Measurements from ENCODE around the gene RAB8A. TPM values are rescaled to one million over a fixed set of nuclear protein-coding genes. Genes with fewer than 3 reads are reported as not detected.
A peak's percentile ranks its signal among the peaks of the same experiment; 100 is the strongest.

RAB8A gene
- total RNA-seq: 107 TPM

GRCh38 chr19:16111160-16111908 lies at the start of gene RAB8A:
RAB8A (plus strand) TSS chr19:16111889; CDS start chr19:16111902, 13 bp downstream.
- Histone ChIP-seq H3K27me3 (ENCODE audit: insufficient read depth, low read length) (no peaks in the 10 kb centered on the region), H3K4me1 (ENCODE audit: insufficient read depth, low read length) (peaks cover 53% of the 10 kb centered on the region), H3K4me3 (ENCODE audit: low read length) (peak within 1 kb of the TSS; percentile 99), H3K9me3 (ENCODE audit: low read depth, low read length) (no peaks in the 10 kb centered on the region)

- no peaks in the 10 kb centered on the region for H3K27me3 ChIP-seq (ENCODE audit: insufficient read depth, low read length)
- H3K9me3 ChIP-seq (ENCODE audit: low read depth, low read length): no peaks in the 10 kb centered on the region
- peaks cover 6% of the 10 kb centered on the region for H3K4me1 ChIP-seq (ENCODE audit: insufficient read depth, low read length)
- no peak overlapping the region for H3K4me3 ChIP-seq (ENCODE audit: low read length)
Measured at GRCh38 chr19:16061943-16062342, 49.7 kb upstream of the RAB8A start.

- no peak overlapping the region for H3K4me3 ChIP-seq (ENCODE audit: low read length)
- H3K27me3 ChIP-seq (ENCODE audit: insufficient read depth, low read length): no peaks in the 10 kb centered on the region
Measured at GRCh38 chr19:16062789-16063188, 48.9 kb upstream of the RAB8A start.

GRCh38 chr19:16064209-16064889 lies 47.3 kb upstream of the RAB8A start:
- Histone ChIP-seq H3K27me3 (ENCODE audit: insufficient read depth, low read length) (no peaks in the 10 kb centered on the region), H3K4me1 (ENCODE audit: insufficient read depth, low read length) (peaks cover 6% of the 10 kb centered on the region), H3K4me3 (ENCODE audit: low read length) (no peak overlapping the region), H3K9me3 (ENCODE audit: low read depth, low read length) (no peaks in the 10 kb centered on the region)

More at GRCh38 chr19:16062789-16063188, 48.9 kb upstream of the RAB8A start:
- peaks cover 6% of the 10 kb centered on the region for H3K4me1 ChIP-seq (ENCODE audit: insufficient read depth, low read length)
- no peaks in the 10 kb centered on the region for H3K9me3 ChIP-seq (ENCODE audit: low read depth, low read length)

GRCh38 chr19:16066611-16067104 lies 45.0 kb upstream of the RAB8A start:
- Histone ChIP-seq H3K4me1 (ENCODE audit: insufficient read depth, low read length) (peaks cover 28% of the 10 kb centered on the region), H3K4me3 (ENCODE audit: low read length) (no peak overlapping the region), H3K9me3 (ENCODE audit: low read depth, low read length) (no peaks in the 10 kb centered on the region), H3K27me3 (ENCODE audit: insufficient read depth, low read length) (no peaks in the 10 kb centered on the region)

- Histone ChIP-seq H3K4me1 (ENCODE audit: insufficient read depth, low read length) (peaks cover 29% of the 10 kb centered on the region), H3K27me3 (ENCODE audit: insufficient read depth, low read length) (no peaks in the 10 kb centered on the region), H3K4me3 (ENCODE audit: low read length) (no peak overlapping the region), H3K9me3 (ENCODE audit: low read depth, low read length) (no peaks in the 10 kb centered on the region)
Measured at GRCh38 chr19:16067205-16067938, 44.3 kb upstream of the RAB8A start.

GRCh38 chr19:16068696-16069259 lies 42.9 kb upstream of the RAB8A start:
- Histone ChIP-seq H3K4me3 (ENCODE audit: low read length) (no peak overlapping the region), H3K4me1 (ENCODE audit: insufficient read depth, low read length) (peaks cover 23% of the 10 kb centered on the region), H3K27me3 (ENCODE audit: insufficient read depth, low read length) (no peaks in the 10 kb centered on the region), H3K9me3 (ENCODE audit: low read depth, low read length) (no peaks in the 10 kb centered on the region)

GRCh38 chr19:16069813-16070365 lies 41.8 kb upstream of the RAB8A start:
- H3K4me1 ChIP-seq (ENCODE audit: insufficient read depth, low read length): peaks cover 31% of the 10 kb centered on the region
- no peaks in the 10 kb centered on the region for H3K9me3 ChIP-seq (ENCODE audit: low read depth, low read length)
- no peaks in the 10 kb centered on the region for H3K27me3 ChIP-seq (ENCODE audit: insufficient read depth, low read length)
- no peak overlapping the region for H3K4me3 ChIP-seq (ENCODE audit: low read length)

- Histone ChIP-seq H3K9me3 (ENCODE audit: low read depth, low read length) (no peaks in the 10 kb centered on the region), H3K27me3 (ENCODE audit: insufficient read depth, low read length) (no peaks in the 10 kb centered on the region), H3K4me3 (ENCODE audit: low read length) (no peak overlapping the region), H3K4me1 (ENCODE audit: insufficient read depth, low read length) (peaks cover 37% of the 10 kb centered on the region)
Measured at GRCh38 chr19:16070366-16070990, 41.2 kb upstream of the RAB8A start.

GRCh38 chr19:16071072-16071691 lies 40.5 kb upstream of the RAB8A start:
- H3K4me3 ChIP-seq (ENCODE audit: low read length): no peak overlapping the region
- peaks cover 43% of the 10 kb centered on the region for H3K4me1 ChIP-seq (ENCODE audit: insufficient read depth, low read length)
- H3K9me3 ChIP-seq (ENCODE audit: low read depth, low read length): no peaks in the 10 kb centered on the region
- H3K27me3 ChIP-seq (ENCODE audit: insufficient read depth, low read length): no peaks in the 10 kb centered on the region

GRCh38 chr19:16073481-16073880 lies 38.2 kb upstream of the RAB8A start:
- H3K9me3 ChIP-seq (ENCODE audit: low read depth, low read length): no peaks in the 10 kb centered on the region
- peaks cover 55% of the 10 kb centered on the region for H3K4me1 ChIP-seq (ENCODE audit: insufficient read depth, low read length)
- no peak overlapping the region for H3K4me3 ChIP-seq (ENCODE audit: low read length)
- H3K27me3 ChIP-seq (ENCODE audit: insufficient read depth, low read length): no peaks in the 10 kb centered on the region

- Histone ChIP-seq H3K9me3 (ENCODE audit: low read depth, low read length) (no peaks in the 10 kb centered on the region), H3K4me1 (ENCODE audit: insufficient read depth, low read length) (peaks cover 60% of the 10 kb centered on the region), H3K27me3 (ENCODE audit: insufficient read depth, low read length) (no peaks in the 10 kb centered on the region), H3K4me3 (ENCODE audit: low read length) (no peak overlapping the region)
Measured at GRCh38 chr19:16073988-16074387, 37.7 kb upstream of the RAB8A start.

- H3K4me3 ChIP-seq (ENCODE audit: low read length): no peak overlapping the region
- H3K4me1 ChIP-seq (ENCODE audit: insufficient read depth, low read length): peaks cover 65% of the 10 kb centered on the region
- H3K9me3 ChIP-seq (ENCODE audit: low read depth, low read length): no peaks in the 10 kb centered on the region
- H3K27me3 ChIP-seq (ENCODE audit: insufficient read depth, low read length): no peaks in the 10 kb centered on the region
Measured at GRCh38 chr19:16074488-16075365, 37.0 kb upstream of the RAB8A start.

All from mononuclear cell (primary cell).